ENCODE data around the gene TBX1.

DNA sequence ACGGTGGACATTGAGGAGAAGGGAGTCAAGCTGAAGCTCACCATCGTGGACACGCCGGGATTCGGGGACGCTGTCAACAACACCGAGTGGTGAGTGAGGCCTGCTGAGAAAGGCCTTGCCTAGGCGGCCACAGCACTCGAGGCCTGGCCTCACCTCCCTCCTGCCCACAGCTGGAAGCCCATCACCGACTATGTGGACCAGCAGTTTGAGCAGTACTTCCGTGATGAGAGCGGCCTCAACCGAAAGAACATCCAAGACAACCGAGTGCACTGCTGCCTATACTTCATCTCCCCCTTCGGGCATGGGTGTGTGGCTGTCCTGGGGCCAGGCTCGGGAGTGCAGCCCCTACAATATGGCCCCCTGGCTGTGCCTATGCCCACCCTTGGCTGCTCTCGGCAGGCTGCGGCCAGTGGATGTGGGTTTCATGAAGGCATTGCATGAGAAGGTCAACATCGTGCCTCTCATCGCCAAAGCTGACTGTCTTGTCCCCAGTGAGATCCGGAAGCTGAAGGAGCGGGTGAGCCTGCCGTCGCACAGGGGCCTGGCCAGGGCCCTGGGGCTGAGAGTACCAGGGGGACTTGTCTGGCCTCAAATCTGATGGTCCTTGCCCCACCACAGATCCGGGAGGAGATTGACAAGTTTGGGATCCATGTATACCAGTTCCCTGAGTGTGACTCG, 40.3 kb upstream of the TBX1 start:
- TF ChIP-seq, protein P1, sequence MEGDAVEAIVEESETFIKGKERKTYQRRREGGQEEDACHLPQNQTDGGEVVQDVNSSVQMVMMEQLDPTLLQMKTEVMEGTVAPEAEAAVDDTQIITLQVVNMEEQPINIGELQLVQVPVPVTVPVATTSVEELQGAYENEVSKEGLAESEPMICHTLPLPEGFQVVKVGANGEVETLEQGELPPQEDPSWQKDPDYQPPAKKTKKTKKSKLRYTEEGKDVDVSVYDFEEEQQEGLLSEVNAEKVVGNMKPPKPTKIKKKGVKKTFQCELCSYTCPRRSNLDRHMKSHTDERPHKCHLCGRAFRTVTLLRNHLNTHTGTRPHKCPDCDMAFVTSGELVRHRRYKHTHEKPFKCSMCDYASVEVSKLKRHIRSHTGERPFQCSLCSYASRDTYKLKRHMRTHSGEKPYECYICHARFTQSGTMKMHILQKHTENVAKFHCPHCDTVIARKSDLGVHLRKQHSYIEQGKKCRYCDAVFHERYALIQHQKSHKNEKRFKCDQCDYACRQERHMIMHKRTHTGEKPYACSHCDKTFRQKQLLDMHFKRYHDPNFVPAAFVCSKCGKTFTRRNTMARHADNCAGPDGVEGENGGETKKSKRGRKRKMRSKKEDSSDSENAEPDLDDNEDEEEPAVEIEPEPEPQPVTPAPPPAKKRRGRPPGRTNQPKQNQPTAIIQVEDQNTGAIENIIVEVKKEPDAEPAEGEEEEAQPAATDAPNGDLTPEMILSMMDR (IDR thresholded peaks at IDR 0.05; ENCODE audit: insufficient read depth, low read length): no peak
- TF ChIP-seq SPI1 (IDR thresholded peaks at IDR 0.05; ENCODE audit: borderline replicate concordance, low read depth): no peak

Measured in HL-60 (cell line).